Activated naive CD4-positive, alpha-beta T cell treated with anti-CD3 and anti-CD28 coated beads for 36 hours (primary cell): ENCODE results near the gene FSTL5. TPM values are rescaled to one million over a fixed set of nuclear protein-coding genes. Genes with fewer than 3 reads are reported as not detected.

Experiments
- CTCF ChIA-PET: fragments of 350-600 bp; sonication (Branson Sonifier 250); formaldehyde crosslinking; loops from one replicate; lab custom pipeline; 2021; ENCODE audit warnings: antibody characterized with exemption; lab: Charles Lee
- DNase-seq: peaks from one replicate; pipeline ENCODE4 v3.0.0-alpha.2; 2020
- H3K27ac Mint-ChIP-seq: one replicate; pipeline ENCODE4 v1.8.0; 2021; ENCODE audit warnings: mild to moderate bottlenecking, mixed read lengths
- H3K27me3 Mint-ChIP-seq: one replicate; pipeline ENCODE4 v1.8.0; 2021; ENCODE audit warnings: low read depth, mixed read lengths
- H3K36me3 Mint-ChIP-seq: one replicate; pipeline ENCODE4 v1.8.0; 2021; ENCODE audit warnings: low read depth, mixed read lengths
- H3K4me1 Mint-ChIP-seq: one replicate; pipeline ENCODE4 v1.8.0; 2021; ENCODE audit warnings: low read depth, mixed read lengths
- H3K4me3 Mint-ChIP-seq: one replicate; pipeline ENCODE4 v1.8.0; 2021; ENCODE audit warnings: mild to moderate bottlenecking, moderate library complexity, mixed read lengths
- H3K9me3 Mint-ChIP-seq: one replicate; pipeline ENCODE4 v1.8.0; 2021; ENCODE audit warnings: mixed read lengths
- intact Hi-C: fragments of 100-400 bp; cut with micrococcal nuclease; formaldehyde crosslinking; loops from one replicate; pipeline ENCODE4 v1.15.1; 2023
- total RNA-seq, 2 experiments: library from RNA; stranded (reverse); gene quantifications; one replicate each; pipeline ENCODE4 v1.2.3, GENCODE V29; 2021

FSTL5 gene
- total RNA-seq, 2 experiments from 2014 or later, result not detected

GRCh38 chr4:161342881-161343568 lies 820.8 kb downstream of the FSTL5 start:
- intact Hi-C loops, result no loop called here
- H3K4me1 Mint-ChIP-seq, result no peaks in the 10 kb centered on the region
- no peak overlapping the region for H3K4me3 Mint-ChIP-seq
- no peak for DNase-seq
- no peaks in the 10 kb centered on the region for H3K27me3 Mint-ChIP-seq
- H3K27ac Mint-ChIP-seq, result no peak overlapping the region
- H3K9me3 Mint-ChIP-seq, result peaks cover 11% of the 10 kb centered on the region
- no peaks in the 10 kb centered on the region for H3K36me3 Mint-ChIP-seq
- CTCF ChIA-PET, result no interaction called here

- H3K4me3 Mint-ChIP-seq, result no peak overlapping the region
- intact Hi-C loops, result no loop called here
- CTCF ChIA-PET, result no interaction called here
- no peaks in the 10 kb centered on the region for H3K36me3 Mint-ChIP-seq
- H3K27me3 Mint-ChIP-seq, result no peaks in the 10 kb centered on the region
- no peak overlapping the region for H3K27ac Mint-ChIP-seq
- H3K9me3 Mint-ChIP-seq, result no peaks in the 10 kb centered on the region
- DNase-seq, result no peak
- H3K4me1 Mint-ChIP-seq, result no peaks in the 10 kb centered on the region
Observed at GRCh38 chr4:161336621-161337020, 827.2 kb downstream of the FSTL5 start.

- no peak for DNase-seq
- CTCF ChIA-PET, result no interaction called here
- no peaks in the 10 kb centered on the region for H3K36me3 Mint-ChIP-seq
- intact Hi-C loops, result no loop called here
- H3K9me3 Mint-ChIP-seq, result no peaks in the 10 kb centered on the region
- no peaks in the 10 kb centered on the region for H3K27me3 Mint-ChIP-seq
- H3K4me1 Mint-ChIP-seq, result no peaks in the 10 kb centered on the region
- H3K27ac Mint-ChIP-seq, result no peak overlapping the region
- no peak overlapping the region for H3K4me3 Mint-ChIP-seq
Observed at GRCh38 chr4:161336016-161336530, 827.7 kb downstream of the FSTL5 start.
